Measurements from ENCODE around the gene KCNIP3.

KCNIP3 gene

DNA sequence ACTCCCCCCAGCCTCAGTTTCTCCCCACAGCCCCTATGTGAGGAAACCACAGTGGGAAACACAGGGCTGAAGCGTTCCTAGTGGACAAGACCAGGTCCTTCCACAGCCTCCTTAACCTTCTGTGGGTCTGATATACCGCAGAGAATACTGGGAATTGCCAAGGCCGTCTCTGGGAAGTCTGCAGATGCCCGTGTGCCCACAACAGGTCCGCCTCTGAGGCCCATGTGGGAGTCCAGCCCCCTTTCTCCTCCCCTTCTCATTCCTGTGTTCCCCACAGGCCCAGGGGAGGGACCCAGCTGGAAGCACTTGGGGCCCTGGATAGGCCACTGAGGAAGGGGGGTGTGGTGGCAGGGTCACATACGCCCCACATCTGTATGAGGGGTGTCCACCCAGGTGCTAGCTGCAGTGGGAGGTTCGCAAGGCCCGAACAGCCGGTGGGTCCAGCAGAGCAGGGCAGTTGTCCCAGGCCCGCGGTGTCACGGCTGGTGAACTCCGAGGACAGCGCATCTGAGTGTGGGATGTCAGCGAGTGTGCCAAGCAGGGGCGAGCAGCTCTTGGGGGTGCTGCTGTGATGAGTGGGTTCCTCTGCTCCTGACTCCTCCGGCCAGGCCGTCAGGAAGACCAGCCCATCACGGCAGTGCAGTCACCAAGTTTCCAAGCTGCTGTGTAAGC is 2.4 kb upstream of the KCNIP3 start:
- DNase-seq (ENCODE audit: low read depth in 1 of 2, low spot score in 1 of 2), result no peak

DNA sequence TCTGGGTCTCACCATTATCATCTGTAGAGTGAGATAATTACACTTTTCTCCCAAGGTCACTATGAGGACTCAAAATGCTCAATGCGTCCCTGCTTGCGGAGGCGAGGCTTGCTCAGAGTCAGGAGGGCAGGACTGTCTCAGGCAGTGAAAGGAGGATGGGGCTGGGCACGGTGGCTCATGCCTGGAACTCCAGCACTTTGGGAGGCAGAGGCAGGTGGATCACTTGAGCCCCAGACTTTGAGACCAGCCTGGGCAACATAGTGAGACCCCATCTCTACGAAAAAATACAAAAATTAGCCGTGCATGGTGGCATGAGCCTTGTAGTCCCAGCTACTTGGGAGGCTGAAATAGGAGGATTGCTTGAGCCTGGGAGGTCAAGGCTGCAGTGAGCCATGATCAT is 1.8 kb upstream of the KCNIP3 start:
- no peak for DNase-seq (ENCODE audit: low read depth in 1 of 2, low spot score in 1 of 2)

DNA sequence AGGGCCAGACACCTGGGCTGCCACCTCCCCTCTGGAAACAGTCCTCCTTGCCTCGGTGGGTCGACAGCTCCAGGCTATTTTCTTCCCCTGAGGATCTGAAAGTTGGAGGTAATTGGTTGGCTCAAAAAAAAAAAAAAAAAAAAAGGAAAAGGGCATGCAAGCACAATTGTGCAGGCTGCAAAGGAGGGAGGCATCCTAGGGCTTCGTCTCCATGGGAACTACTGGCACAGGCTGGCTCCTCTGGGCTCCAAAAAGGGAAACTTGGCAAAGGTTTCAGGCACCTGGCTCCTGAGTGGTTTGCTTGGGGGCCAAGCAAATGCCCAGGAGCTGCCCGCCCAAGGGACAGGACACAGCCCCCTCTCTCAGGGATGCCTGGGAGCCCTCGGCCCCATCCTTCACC is 1.1 kb upstream of the KCNIP3 start:
- DNase-seq (ENCODE audit: low read depth in 1 of 2, low spot score in 1 of 2), result no peak

DNA sequence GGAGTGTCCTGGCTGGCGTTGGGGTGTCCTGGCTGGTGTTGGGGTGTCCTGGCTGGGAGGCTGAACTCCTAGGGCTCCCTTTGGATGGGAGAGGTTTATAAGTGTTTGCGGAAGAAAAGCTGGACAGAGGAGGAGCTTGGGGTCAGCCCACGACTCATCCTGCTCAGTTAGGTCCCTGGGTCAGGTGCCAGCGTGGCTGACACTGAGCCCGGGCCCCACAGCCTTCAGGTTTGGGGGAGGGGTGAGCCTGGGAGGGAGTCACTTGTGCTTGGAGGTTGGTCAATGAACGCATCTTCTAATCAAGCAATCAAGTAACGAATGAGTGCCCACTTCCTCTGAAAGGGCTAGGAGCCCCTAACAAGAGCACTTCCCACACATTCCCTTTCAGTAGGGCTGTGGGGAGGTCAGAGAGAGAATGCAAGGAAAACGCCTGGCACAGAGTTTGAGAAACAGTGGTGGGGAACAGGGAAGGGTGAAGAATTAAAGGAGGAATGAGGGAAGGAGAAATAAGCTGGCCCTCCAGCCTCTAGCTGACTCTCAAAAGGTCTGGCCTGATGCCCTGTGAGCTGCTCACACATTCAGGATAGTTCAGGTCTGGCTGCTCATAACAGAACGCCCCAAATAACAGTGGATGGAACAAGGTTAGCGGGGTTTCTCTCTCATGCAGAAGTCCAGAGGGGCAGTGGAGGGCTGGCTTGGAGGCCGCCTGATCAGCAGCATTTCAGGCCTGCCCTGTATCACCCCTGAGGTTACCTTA is 670 bp downstream of the KCNIP3 start:
- no peak for DNase-seq (ENCODE audit: low read depth in 1 of 2, low spot score in 1 of 2)

DNA sequence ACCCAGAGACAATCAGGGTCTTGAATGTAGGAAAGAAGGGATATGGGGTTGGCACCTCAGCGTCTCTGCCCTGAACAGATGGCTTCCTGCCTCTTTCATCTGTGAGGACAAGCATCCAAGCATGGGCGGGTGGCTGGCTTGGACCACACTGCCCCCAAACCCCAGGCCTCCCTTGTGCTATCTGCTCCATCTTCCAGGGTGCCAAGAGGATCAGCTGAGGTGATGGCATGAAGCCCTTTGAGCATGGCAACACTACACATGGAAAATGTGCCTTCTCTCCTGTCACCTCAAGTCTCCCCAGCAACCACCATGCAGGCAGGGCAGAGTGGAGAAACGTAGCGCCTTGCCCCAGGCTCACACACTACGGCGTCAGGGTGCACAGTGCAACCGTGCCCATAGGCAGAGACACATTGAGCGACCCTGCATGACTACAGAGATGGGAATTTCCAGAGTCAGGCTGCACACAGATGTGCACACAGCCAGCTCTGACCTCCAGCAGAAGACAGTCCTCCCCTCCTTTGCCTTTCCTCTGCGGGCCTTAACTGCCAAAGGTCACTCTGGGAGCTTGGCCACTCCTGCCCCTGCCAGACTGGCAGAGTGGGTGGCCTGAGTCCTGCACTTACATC is 1.5 kb downstream of the KCNIP3 start:
- DNase-seq (ENCODE audit: low read depth in 1 of 2, low spot score in 1 of 2), result no peak

DNA sequence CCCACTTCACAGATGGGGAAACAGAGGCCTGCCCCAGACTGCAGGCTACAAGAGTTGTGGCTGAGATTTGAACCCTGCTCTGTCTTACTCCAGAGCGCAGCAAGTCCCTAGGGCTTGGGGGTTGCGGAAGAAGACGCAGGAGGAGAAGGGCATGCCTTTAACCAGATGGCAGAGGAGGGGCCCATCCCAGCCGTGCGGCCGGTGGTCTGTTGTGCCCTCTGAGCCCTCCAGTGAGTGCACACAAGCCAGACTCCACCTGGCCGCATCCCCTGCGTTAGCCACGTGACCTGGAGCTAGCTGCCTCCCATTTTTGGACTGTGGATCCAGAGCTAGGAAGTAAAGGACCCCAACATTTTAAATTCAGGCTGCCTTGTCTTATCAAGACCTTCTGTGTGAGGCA is 2.8 kb downstream of the KCNIP3 start:
- DNase-seq (ENCODE audit: low read depth in 1 of 2, low spot score in 1 of 2), result no peak

DNA sequence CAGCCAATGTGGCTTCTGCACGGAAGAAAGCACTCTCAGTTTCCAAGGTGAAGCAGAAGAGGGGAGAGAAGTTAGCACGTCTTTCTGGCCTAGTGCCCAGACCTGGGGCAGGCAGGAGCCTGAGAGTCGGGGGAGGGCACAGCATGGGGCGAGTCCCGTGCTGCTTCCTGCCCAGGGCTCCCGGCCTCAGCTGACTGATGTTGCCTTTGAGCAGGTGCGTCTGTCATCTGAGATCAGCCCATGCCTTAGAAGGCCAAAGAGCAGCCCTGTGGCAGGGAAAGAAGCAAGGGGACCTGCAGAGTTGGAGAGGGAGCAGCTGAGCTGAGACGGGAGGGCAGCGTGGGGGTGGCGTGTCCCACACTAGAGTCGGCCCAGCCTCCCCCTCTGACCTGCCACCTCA is 3.3 kb downstream of the KCNIP3 start:
- no peak for DNase-seq (ENCODE audit: low read depth in 1 of 2, low spot score in 1 of 2)

DNA sequence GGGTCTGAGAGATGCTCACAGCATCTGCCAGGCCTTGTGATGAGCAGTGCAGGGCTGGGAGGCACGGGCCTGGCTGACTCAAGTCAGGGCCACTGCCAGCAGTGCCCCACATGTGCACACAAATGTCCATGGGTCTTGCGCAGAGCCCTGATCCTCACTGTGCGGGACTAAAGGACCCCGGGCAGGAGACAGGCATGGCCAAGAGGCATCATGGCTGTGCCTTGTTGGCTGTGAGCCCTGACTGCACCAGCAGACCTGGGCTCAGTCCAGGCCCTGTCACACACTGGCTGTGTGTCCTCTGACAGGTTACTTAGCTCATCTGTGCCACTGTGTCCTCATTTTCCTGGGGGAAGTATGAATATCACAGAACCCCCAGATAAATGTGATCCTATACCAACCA is 4.0 kb downstream of the KCNIP3 start:
- no peak for DNase-seq (ENCODE audit: low read depth in 1 of 2, low spot score in 1 of 2)

DNA sequence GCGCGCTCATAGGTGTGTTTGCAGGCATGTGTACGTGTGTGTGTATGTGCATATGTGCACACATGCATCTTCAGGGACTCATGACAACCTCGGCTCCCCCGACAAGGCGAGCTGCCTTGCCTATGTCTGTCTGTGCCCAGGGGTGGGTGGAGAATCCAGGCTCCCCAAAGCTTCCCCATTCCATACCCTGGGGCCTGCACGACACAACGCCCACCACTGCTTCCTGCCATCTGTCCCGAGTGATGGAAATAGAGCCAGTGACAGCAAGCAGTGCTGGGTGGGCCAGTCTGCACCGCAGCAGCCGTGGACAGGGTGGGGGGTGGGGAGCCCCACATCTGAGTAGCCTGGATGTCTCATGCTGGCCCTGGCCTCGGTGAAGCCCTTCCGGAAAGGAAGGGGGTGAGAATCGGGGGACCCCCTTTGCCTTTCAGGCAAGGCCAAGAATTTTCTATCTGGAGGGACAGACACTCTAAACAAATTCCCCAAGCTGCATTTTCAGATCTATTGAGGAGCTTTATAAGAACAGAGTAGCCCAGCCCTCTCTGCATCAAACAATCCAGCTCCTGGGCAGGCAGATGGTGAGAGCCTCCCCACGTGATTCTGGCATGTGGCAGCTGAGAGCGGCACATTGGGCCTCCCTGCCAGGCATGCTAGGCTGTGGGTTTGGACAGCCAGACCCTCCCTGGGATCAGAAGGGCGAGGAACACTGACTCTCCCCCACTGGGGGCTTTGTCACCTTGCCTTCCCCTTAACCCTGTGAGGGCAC is 4.9 kb downstream of the KCNIP3 start:
- no peak for DNase-seq (ENCODE audit: low read depth in 1 of 2, low spot score in 1 of 2)

DNA sequence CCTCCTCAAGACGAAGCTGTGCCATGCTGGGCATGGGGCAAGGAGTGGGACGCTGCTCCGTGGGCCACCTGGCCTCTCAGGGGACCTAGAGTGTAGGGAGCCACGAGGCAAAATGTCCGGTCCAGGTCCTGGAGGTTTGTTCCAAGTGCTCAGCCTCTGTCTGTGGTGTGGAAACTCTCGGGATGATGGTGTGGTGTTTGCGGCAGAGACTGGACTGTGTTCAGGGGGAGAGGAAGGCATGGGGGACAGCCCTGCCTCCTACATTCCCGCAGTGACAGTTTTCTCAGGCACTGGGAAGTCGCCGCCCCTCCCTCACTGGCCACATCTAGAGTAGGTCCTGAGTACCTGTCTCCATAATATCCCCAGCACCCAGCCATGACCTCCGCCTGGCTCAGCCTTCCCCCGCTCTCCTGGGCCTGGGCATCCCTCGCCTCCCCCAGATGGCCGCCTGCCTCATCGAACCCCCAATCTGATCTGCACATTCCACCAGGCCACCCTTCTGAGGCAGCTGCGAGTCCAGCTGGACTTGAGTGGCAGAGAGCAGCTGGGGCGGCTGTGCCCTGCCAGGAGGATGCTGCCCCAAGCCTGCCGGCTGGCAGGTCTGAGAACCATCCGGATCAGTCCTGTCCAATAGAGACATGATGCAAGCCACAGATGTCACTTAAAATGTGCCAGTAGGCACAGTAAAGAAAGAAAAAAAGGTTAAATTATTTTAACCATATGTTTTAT is 6.2 kb downstream of the KCNIP3 start:
- DNase-seq (ENCODE audit: low read depth in 1 of 2, low spot score in 1 of 2), result no peak

DNA sequence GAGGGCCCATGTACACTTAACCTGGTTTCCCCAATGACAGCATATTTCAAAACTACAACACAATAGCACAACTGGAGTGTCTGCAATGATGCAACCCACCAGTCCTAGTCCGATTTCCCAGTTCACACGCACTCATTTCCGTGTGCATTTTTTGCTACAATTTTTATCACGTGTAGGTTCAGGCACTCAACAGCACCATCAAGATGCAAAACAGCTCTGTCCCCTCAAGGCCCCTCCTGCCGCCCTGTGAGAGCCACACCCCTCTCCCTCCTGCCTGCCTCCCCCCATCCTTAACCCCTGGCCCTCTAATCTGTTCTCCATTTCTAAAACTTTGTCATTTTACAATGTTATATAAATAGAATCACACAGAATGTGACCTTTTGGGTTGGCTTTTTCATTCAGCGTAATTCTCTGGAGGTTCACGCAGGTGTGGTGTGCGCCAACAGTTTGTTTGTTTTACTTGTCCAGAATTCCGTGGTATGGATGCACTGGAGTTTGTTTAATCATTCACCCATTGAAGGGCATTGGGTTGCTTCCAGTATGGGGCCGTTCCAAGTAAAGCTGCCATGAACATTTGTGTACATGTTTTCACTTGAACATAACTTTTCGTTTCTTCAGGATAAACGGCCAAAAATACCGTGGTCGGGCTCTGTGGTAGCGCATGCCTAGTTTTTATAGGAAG is 8.4 kb downstream of the KCNIP3 start:
- DNase-seq (ENCODE audit: low read depth in 1 of 2, low spot score in 1 of 2), result no peak

DNA sequence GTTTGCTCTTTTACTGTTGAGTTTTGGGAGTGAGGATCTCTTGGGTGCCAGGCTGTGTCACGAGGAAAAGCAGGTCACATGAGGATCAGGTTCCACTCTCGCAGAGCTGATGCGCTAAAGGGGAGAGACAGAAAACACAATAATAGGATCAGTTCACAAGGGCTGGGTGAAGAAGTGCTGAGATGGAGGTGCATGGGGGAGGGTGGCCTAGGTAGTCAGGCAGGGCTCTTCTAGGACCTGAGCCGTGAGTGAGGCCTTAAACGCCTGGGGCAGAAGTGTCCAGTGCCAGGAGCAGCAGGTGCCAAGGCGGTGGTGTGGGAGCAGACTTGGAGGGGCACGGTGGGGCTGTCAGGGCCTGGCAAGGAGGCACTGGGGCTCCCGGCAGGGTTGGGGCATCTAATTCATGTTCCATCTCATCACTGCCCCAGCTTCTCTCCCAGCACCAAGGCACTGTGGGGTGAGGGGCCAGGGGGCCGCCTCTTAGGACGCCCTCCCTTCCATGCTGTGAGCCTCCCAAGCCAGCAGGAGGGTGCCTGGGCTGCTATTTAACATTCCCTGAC is 9.3 kb downstream of the KCNIP3 start:
- no peak for DNase-seq (ENCODE audit: low read depth in 1 of 2, low spot score in 1 of 2)

DNA sequence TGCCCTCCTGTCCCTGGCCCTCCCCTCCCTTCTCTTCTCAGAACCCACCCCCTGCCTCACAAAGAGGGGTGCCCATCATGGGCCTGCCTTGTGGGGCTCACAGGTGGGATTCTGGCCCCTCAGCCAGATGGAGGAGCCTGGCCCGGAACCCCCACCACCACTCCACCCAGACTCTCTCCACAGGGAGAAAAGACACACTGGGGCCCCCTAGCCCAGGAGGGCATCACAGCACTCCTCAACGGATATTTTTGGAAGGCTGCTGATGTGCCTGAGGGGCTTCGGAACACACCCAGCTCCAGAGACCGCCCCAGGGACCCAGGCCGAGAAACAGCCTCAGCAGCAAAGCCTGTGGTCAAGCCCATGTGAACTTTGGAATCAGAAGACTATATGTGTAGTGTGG is 9.9 kb downstream of the KCNIP3 start:
- no peak for DNase-seq (ENCODE audit: low read depth in 1 of 2, low spot score in 1 of 2)

DNA sequence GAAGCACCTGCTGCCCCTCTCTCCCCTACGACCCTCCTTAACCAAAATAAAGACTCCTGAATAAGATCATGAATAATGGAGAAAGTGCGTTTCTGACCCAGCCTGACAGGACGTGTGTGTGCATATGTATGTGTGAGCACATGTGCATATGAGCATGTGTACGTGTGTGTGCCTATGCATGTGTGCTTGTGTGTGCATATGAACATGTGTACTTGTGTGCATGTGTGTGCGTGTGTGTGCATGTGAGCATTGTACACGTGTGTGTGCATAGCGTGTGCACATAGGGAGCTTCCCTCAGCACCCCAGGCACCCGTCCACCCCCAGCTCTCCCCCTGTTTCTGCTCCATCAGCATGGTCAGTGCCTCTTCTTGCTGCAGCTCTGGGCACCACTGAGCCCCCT is 10.7 kb downstream of the KCNIP3 start:
- no peak for DNase-seq (ENCODE audit: low read depth in 1 of 2, low spot score in 1 of 2)

DNA sequence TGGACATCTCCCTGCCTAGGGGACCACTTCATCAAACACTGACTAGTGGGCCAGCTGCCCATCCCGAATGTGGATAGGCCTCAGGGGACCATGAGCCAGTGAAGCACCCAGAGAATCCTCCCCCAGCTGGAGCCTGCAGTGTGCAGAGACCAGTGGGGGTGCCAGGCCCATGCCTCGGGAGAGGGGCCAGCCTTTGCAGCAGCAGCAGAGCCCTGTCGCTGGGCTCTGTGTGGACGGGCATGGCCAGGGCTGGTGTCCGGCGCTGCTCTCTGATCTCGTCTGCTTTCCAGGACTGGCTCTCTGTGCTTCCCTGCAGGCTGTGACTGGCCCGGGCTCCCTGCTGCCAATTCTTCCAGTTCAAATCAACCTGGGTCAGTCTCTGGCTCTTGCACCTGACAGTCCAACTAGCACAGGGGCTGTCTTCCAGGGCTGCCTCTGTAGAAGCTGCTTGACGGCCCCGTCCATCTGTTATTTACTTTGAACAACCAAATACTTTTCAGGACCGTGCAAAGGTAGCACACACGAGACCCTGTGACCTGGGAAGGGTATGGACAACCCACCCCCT is 11.4 kb downstream of the KCNIP3 start:
- no peak for DNase-seq (ENCODE audit: low read depth in 1 of 2, low spot score in 1 of 2)

DNA sequence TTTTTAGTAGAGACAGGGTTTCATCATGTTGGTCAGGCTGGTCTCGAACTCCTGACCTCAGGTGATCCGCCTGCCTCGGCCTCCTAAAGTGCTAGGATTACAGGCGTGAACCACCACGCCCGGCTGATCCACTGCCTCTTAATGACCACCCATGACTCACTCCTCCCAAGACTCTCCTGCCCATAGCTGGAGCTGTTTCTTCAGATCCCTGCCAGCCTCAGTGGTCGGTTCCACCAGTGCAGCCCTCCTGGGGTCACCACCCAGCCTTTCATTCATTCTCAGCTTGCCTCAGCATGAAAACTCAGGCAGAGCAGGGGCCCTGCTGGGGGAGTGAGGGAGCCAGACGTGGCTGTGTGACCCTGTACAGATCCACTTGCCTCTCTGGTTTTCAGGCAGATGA is 12.5 kb downstream of the KCNIP3 start:
- no peak for DNase-seq (ENCODE audit: low read depth in 1 of 2, low spot score in 1 of 2)

DNA sequence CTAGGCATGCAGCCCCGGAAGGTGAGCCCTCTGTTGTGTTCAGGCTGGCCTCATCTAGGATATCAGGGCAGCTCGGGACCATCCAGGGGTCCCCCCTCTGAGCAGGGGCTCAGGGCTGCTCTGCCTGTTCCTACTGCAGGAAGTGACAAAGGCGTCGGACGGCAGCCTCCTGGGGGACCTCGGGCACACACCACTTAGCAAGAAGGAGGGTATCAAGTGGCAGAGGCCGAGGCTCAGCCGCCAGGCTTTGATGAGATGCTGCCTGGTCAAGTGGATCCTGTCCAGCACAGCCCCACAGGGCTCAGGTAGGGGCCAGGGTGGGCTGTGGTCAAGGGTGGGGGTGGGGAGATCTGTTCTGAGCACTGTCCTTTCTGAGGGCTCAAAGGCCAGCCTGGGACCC is 13.1 kb downstream of the KCNIP3 start:
- no peak for DNase-seq (ENCODE audit: low read depth in 1 of 2, low spot score in 1 of 2)

DNA sequence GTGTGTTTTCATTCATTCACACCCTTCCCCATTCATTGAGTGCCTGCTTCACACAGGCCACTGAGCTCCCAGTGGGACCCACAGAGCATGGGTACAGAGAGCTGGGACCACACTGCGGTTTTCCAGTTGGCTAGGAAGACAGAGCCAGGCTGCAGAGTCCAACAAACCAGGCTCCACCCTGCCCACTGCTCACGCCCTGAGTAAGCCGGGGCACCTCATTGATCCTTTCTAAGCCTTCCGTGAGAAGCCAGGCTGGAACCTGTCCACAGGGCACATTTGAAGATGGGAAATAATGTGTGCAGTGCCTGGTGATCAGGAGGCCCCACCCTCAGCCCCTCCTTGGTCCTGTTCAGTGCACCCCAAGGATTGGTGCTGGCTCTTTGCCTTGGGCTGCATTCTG is 13.5 kb downstream of the KCNIP3 start:
- no peak for DNase-seq (ENCODE audit: low read depth in 1 of 2, low spot score in 1 of 2)

DNA sequence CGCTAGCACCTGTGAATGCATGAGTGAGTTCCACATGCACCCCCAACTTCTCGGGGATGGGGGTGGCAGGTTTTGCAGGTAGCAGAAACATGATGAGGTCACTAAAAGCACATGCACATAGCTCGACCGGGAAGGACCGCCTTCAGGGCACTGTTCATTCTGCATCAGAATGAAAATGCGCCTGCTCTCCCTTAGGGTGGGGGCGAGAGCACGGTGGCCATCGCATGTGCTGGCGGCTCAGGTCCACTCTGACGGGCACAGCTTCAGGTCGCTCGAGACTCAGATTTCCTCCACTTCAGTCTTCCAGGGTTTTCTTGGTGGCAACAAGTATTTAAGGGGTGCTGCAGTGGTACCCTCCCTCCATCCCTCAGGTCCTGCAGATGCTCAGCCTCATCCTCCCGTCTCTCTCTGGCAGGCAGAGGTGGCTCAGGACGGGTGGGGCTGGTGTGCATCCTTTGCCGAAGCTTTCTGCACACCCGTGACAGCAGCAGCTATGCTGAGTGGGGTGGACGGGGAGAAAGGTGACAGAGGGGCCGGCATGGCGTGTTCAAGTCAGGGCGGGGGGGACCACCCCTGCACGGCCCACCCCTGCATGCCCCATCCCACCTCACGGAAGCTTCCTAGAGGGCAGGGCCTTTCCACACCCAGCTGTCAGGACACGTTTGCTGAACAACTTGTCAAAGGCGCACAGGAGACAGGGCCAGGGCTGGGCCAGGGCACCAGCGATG is 14.8 kb downstream of the KCNIP3 start:
- no peak for DNase-seq (ENCODE audit: low read depth in 1 of 2, low spot score in 1 of 2)

Data from activated T-helper 1 cell treated with anti-CD3 and anti-CD28 coated beads, Interleukin-2, amount 50 U/mL, for 16 hours (primary cell).